Smooth muscle cell (in vitro differentiated cells): ENCODE measurements around the gene NARF. TPM values are rescaled to one million over a fixed set of nuclear protein-coding genes. Genes with fewer than 3 reads are reported as not detected.

ENCODE experiments used
- DNase-seq: peaks from one replicate; lab custom pipeline; 2025; ENCODE audit not compliant: unreplicated experiment; lab: John Stamatoyannopoulos, UW
- H2AFZ ChIP-seq: fragments of 200-600 bp; sonication (generic); 2 replicates; pipeline ENCODE4 v1.6.0; 2016; ENCODE audit warnings: antibody characterized with exemption, low read depth, mild to moderate bottlenecking
- H3F3A ChIP-seq: fragments of 200-600 bp; sonication (generic); 2 replicates; pipeline ENCODE4 v1.6.0; 2017; ENCODE audit warnings: antibody characterized with exemption, low read depth
- H3K27ac ChIP-seq: fragments of 200-600 bp; sonication (generic); 2 replicates; pipeline ENCODE4 v1.5.1; 2016; ENCODE audit warnings: low read depth, mild to moderate bottlenecking
- H3K27me3 ChIP-seq: fragments of 200-600 bp; sonication (generic); 2 replicates; pipeline ENCODE4 v1.6.1; 2016; ENCODE audit warnings: low read depth, mild to moderate bottlenecking
- H3K36me3 ChIP-seq: fragments of 200-600 bp; sonication (generic); 2 replicates; pipeline ENCODE4 v1.5.1; 2016; ENCODE audit warnings: low read depth
- H3K4me1 ChIP-seq: fragments of 200-600 bp; sonication (generic); 2 replicates; pipeline ENCODE4 v1.5.1; 2016; ENCODE audit warnings: low read depth
- H3K4me2 ChIP-seq: fragments of 200-600 bp; sonication (generic); 2 replicates; pipeline ENCODE4 v1.6.0; 2016; ENCODE audit warnings: mild to moderate bottlenecking
- H3K4me3 ChIP-seq: fragments of 200-600 bp; sonication (generic); 2 replicates; pipeline ENCODE4 v1.5.1; 2016; ENCODE audit warnings: mild to moderate bottlenecking
- H3K79me2 ChIP-seq: fragments of 200-600 bp; sonication (generic); 2 replicates; pipeline ENCODE4 v1.6.0; 2016; ENCODE audit warnings: low read depth, mild to moderate bottlenecking
- H3K9ac ChIP-seq: fragments of 200-600 bp; sonication (generic); 2 replicates; pipeline ENCODE4 v1.6.0; 2016; ENCODE audit warnings: low read depth
- H3K9me3 ChIP-seq: fragments of 200-600 bp; sonication (generic); replicated peaks from 2 replicates; pipeline ENCODE4 v1.5.1; 2016; ENCODE audit warnings: low read depth
- H4K20me1 ChIP-seq: fragments of 200-600 bp; sonication (generic); 2 replicates; pipeline ENCODE4 v1.6.0; 2016; ENCODE audit warnings: low read depth
- CTCF ChIP-seq: fragments of 200-600 bp; sonication (generic); IDR thresholded peaks from 2 replicates; pipeline ENCODE4 v1.5.1; 2017; ENCODE audit warnings: borderline replicate concordance, mild to moderate bottlenecking, antibody characterized with exemption; ENCODE audit not compliant: insufficient read depth, poor library complexity, severe bottlenecking
- WGBS: methylation state at CpG from one replicate; pipeline ENCODE4 v1.1.7; 2016; ENCODE audit warnings: low lambda C conversion rate; 5-methylcytosine and 5-hydroxymethylcytosine counted together
- polyA plus RNA-seq: library from polyadenylated mRNA; unstranded; fragments of >200 nt; fragmentation: Nextera tagmentation; extraction: Ambion mirVana; gene quantifications from 2 replicates; pipeline ENCODE4 v1.2.1, GENCODE V29; 2016
- total RNA-seq: library from RNA; depleted of rRNA; stranded (reverse); fragments of >200 nt; gene quantifications from 2 replicates; pipeline ENCODE4 v1.2.3, GENCODE V29; 2014

NARF gene
- total and polyA plus RNA-seq, 2 experiments from 2014 or later, result 52.0 to 178 TPM

GRCh38 chr17:82474223-82475010 is 15.9 kb downstream of the NARF start:
- no peaks in the 10 kb centered on the region for H3F3A ChIP-seq

GRCh38 chr17:82475458-82475857 is 16.9 kb downstream of the NARF start:
- Histone ChIP-seq H3K4me1 (no peaks in the 10 kb centered on the region), H3K9me3 (no peaks in the 10 kb centered on the region), H3K4me2 (no peak overlapping the region), H2AFZ (no peak overlapping the region), H3K27me3 (no peaks in the 10 kb centered on the region), H3K4me3 (no peak overlapping the region), H3K36me3 (peaks cover 8% of the 10 kb centered on the region), H3K27ac (no peak overlapping the region), H3K9ac (no peak overlapping the region), H3F3A (no peaks in the 10 kb centered on the region), H4K20me1 (peaks cover 30% of the 10 kb centered on the region), H3K79me2 (no peaks in the 10 kb centered on the region)
- TF ChIP-seq CTCF, result no peak
- 90% methylated on average over 8 of the region's 8 CpGs for WGBS
- no peak for DNase-seq

More at GRCh38 chr17:82474223-82475010, 15.9 kb downstream of the NARF start:
- TF ChIP-seq CTCF, result no peak
- Histone ChIP-seq H3K27ac (no peak overlapping the region), H4K20me1 (peaks cover 30% of the 10 kb centered on the region), H3K9ac (no peak overlapping the region), H3K4me2 (no peak overlapping the region), H3K9me3 (no peaks in the 10 kb centered on the region), H3K4me3 (no peak overlapping the region), H3K79me2 (no peaks in the 10 kb centered on the region), H3K27me3 (no peaks in the 10 kb centered on the region), H3K36me3 (peaks cover 8% of the 10 kb centered on the region), H3K4me1 (no peaks in the 10 kb centered on the region), H2AFZ (no peak overlapping the region)
- WGBS, result 96% methylated on average over 11 of the region's 11 CpGs
- DNase-seq, result no peak

GRCh38 chr17:82477934-82478333 is 19.4 kb downstream of the NARF start:
- Histone ChIP-seq H3K9ac (no peak overlapping the region), H3K36me3 (peaks cover 8% of the 10 kb centered on the region)
- WGBS, result 86% methylated on average over 8 of the region's 8 CpGs

More at GRCh38 chr17:82477934-82478333, 19.4 kb downstream of the NARF start:
- H4K20me1 ChIP-seq, result peaks cover 30% of the 10 kb centered on the region
- H3K4me3 ChIP-seq, result no peak overlapping the region
- no peaks in the 10 kb centered on the region for H3K79me2 ChIP-seq
- no peak overlapping the region for H3K27ac ChIP-seq
- H3K27me3 ChIP-seq, result no peaks in the 10 kb centered on the region
- no peaks in the 10 kb centered on the region for H3K9me3 ChIP-seq
- H3K4me1 ChIP-seq, result no peaks in the 10 kb centered on the region
- no peak for DNase-seq
- no peak overlapping the region for H3K4me2 ChIP-seq
- TF ChIP-seq CTCF, result no peak
- no peak overlapping the region for H2AFZ ChIP-seq
- H3F3A ChIP-seq, result no peaks in the 10 kb centered on the region
